HG03565 (cell line): ENCODE results near the gene CHST15.
"Not testable (repeated sequence)": the region's sequence is repeated elsewhere in the genome, so short reads cannot be mapped to it uniquely, and the experiment has no call there.

Source experiments
- ATAC-seq: cut with Tn5 transposase; IDR thresholded peaks from one replicate; pipeline ENCODE4 v1.9.1; 2021; ENCODE audit warnings: mild to moderate bottlenecking, moderate library complexity; ENCODE audit not compliant: unreplicated experiment

CHST15 gene

DNA sequence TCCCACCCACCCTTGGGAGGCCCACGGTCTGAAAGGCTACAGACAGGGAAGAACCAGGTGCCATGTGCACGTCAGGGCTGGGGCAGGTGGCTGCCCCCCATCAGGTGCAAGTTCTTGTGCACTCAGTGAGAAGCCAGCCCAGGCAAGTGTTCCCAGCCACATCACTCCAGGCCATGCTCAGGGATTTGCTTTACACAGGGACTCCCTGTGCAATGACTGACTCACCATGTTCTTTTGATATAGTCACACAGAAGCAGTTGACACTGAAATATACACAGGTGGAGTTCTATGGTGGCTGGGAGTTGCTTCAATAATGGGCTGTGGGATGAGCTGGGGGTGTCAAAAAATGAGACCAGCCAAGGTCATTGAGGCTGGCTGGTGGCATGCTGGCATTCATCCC lies 8.0 kb upstream of the CHST15 start:
- no peak for ATAC-seq

- ATAC-seq: not testable (repeated sequence)
Measured at GRCh38 chr10:124100651-124101050, 7.3 kb upstream of the CHST15 start.

GRCh38 chr10:124100124-124100523 lies 6.7 kb upstream of the CHST15 start:
- ATAC-seq: no peak

DNA sequence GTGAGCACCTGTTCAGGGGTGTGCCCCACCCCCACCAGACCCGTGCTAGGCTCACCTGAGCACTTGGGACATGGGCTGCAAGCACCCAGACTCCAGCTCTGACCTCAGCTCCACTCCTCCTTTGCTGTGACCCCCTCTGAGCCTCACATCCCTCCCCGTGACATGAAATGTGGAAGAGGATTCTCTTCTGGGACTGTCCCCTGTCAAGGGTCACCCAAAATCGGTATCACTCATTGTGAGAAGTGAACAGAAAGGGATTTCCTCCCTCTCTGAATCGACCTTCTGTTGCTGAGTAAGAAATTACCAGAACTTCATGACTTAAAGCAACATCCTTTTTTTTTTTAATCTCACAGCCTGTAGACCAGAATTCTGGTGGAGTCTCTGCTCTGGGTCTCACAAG lies 6.2 kb upstream of the CHST15 start:
- no peak for ATAC-seq

DNA sequence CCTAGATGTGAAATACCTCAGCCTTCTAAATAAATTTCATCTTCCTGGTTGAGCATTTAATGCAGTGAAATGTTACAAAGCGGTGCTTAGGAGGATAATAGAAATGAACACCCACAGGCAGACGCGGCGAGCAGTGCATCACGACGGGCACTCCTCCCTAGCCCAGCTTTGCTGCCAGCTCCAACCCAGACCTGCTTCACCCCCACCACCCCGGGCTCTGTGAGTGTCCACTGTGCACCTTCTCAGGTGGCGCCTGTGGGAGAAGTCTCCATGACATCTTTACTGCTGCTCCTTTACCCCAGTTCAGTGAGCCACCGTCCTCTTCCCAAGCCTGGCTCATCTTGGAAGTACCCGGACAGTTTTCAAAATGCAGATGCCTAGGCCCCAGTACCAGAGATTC lies 5.2 kb upstream of the CHST15 start:
- no peak for ATAC-seq

- no peak for ATAC-seq
Measured at GRCh38 chr10:124097883-124098282, 4.5 kb upstream of the CHST15 start.

GRCh38 chr10:124096494-124096893 lies 3.1 kb upstream of the CHST15 start:
- ATAC-seq: no peak

- not testable (repeated sequence) for ATAC-seq
Measured at GRCh38 chr10:124095801-124096200, 2.4 kb upstream of the CHST15 start.

- ATAC-seq: no peak
Measured at GRCh38 chr10:124095096-124095495, 1.7 kb upstream of the CHST15 start.

GRCh38 chr10:124094419-124094785 lies 1.0 kb upstream of the CHST15 start:
- ATAC-seq: no peak

DNA sequence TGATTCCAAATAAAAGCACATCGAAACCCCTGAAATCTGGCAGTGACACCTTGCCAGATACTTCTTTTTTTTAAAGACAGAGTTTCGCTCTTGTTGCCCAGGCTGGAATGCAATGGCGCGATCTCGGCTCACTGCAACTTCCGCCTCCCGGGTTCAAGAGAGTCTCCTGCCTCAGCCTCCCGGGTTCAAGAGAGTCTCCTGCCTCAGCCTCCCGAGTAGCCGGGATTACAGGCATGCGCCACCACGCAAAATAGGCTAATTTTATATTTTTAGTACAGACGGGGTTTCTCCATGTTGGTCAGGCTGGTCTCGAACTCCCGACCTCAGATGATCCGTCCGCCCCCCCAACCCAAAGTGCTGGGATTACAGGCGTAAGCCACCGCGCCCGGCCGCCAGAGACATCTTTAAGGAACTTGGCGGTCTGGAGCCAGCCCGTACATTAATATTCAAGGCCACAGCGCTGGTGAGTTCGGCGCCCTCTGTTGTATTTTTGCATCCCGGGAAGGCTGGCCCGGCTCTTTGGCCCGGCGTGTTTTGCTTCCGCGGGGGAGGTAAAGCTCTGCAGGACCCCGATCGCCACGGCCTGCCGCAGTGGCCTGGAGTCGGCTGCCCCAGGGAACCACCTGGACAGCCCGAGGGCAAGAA lies 498 bp upstream of the CHST15 start:
- not testable (repeated sequence) for ATAC-seq

GRCh38 chr10:124092250-124092859 lies 1.0 kb downstream of the CHST15 start:
- no peak for ATAC-seq

- ATAC-seq: no peak
Measured at GRCh38 chr10:124091646-124092249, 1.6 kb downstream of the CHST15 start.

- ATAC-seq: no peak
Measured at GRCh38 chr10:124090601-124091209, 2.7 kb downstream of the CHST15 start.

DNA sequence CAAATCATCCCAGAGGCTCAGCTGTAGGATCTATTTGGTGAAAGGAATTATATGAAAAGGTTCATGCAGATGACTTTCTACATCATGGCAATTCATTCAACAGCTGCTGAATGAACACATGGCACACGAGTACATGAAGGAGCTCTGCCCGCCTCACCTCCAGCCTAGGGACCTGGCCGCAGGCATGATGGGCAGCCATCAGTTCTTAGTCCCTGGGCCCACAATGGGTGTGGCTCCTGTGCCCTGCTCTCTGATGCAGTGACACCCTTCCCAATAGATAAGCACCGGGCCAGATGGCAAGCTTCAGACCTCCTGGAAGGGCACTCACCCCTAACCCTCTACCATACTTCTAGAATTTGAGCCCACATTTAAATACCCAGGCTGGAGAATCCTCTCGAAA lies 3.5 kb downstream of the CHST15 start:
- no peak for ATAC-seq

GRCh38 chr10:124088915-124089314 lies 4.5 kb downstream of the CHST15 start:
- no peak for ATAC-seq

DNA sequence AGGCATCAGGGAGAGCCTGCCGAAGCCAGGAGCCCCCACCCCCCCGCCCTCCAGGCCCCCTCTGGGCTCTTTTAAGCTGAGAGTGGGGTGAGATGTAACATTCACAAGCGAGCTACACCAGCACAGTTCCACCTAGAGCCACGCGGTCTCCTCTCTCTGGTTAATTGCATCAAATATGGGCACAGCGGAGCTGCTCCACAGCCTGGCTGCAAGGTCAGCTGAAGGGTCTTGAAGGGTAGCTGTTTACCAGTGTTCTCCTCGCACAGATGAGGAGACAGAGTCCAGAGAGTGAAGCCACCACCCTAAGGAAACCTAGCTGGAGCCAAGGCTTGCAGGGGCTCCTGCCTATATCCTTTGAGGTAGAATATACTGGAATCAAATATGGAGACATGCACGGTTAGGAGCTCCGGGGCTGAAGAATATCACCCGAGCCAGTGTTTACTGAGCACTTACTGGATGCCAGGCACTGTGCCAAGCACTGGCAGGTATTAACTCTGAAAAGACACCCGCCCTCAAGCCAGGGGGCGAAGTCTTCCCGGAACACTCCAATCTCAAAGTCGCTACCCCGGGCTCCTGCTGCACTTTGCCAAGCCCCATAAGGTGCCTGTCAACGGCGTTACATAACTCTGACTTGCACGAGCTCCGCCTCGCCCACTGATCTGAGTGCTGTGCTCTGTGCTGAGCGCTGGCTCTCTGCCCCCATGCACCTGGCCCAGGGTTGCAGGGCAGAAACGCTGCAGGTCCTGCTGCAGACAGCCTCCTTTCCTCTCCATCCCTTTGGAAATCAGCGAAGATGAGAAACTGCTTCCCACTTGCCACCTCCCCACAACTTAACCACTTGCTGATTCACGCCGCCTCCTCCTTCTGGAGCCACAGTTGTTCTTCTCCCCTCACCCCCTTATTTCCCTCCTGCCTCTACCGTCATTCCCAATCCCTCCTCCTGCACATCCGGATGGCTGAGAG lies 5.4 kb downstream of the CHST15 start:
- ATAC-seq: no peak

GRCh38 chr10:124086787-124087671 lies 6.4 kb downstream of the CHST15 start:
- ATAC-seq: no peak

GRCh38 chr10:124086097-124086710 lies 7.2 kb downstream of the CHST15 start:
- ATAC-seq: no peak

DNA sequence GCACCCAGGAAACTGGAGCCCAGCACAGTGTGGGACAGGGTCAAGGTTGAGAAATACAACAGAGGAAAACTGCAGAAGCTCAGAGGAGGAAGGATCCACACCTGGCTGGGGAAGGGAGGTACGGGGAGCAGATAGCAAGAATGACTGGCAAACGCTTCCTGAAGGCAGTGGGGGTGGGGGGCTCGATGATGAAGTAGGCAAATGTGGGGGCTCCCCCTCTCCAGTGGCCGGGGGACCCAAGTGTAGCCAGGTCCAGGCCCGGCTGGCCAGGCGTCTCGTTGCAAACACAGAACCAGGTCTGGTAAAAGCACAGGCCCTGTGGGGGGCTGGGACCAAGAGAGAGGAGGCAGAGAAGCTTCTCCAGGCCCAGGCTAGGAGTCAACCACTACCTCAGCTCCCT lies 7.7 kb downstream of the CHST15 start:
- ATAC-seq: no peak
